T-cell (primary cell): ENCODE data around the gene DLEC1. TPM values are rescaled to one million over a fixed set of nuclear protein-coding genes. Genes with fewer than 3 reads are reported as not detected.
A peak's percentile ranks its signal among the peaks of the same experiment; 100 is the strongest.

Experiments used
- ATAC-seq, 4 experiments: fragments of 200-7000 bp in 3 of 4; fragments of 150-1000 bp in 1 of 4; cut with Tn5 transposase; replicated peaks in 1 of 4; 1 replicate in 3 of 4; 2 replicates in 1 of 4; pipeline ENCODE4 v1.10.0; 2021; ENCODE audit warnings: moderate library complexity in 3 of 4, mild to moderate bottlenecking in 2 of 4, moderate number of reproducible peaks in 1 of 4
- CTCF ChIA-PET, 2 donors: fragments of 300-600 bp; sonication (Branson Sonifier 250); formaldehyde crosslinking; loops; one replicate each; lab custom pipeline; 2022; ENCODE audit warnings: antibody characterized with exemption in 2 of 2; lab: Charles Lee
- POLR2A ChIA-PET, 2 donors: fragments of 300-600 bp; sonication (Branson Sonifier 250); formaldehyde crosslinking; loops; one replicate each; lab custom pipeline; 2022; ENCODE audit warnings: antibody characterized with exemption in 2 of 2; lab: Charles Lee
- DNase-seq, 35 experiments: peaks; one replicate each; pipeline versions ENCODE4 v3.0.0 to v3.0.0-alpha.2; 2013 to 2023
- H3K27ac ChIP-seq: one replicate; pipeline ENCODE4 v1.5.1; 2013; ENCODE audit warnings: low read length
- H3K27me3 ChIP-seq, 2 experiments: replicated peaks in 1 of 2; 1 replicate in 1 of 2; 2 replicates in 1 of 2; pipeline versions ENCODE4 v1.6.1 to v1.7.0; 2013; ENCODE audit warnings: low read length in 1 of 2, mixed read lengths in 1 of 2; ENCODE audit not compliant: control insufficient read depth in 2 of 2, insufficient read depth in 2 of 2; ENCODE audit errors: extremely low read depth in 1 of 2
- H3K36me3 ChIP-seq, 2 donors: 1 replicate in 1 of 2; 2 replicates in 1 of 2; pipeline versions ENCODE4 v1.6.1 to v1.7.0; 2013; ENCODE audit warnings: low read length in 1 of 2; ENCODE audit not compliant: control insufficient read depth in 2 of 2, insufficient read depth in 1 of 2; ENCODE audit errors: extremely low read depth in 1 of 2
- H3K4me1 ChIP-seq, 2 experiments: 1 replicate in 1 of 2; 2 replicates in 1 of 2; pipeline versions ENCODE4 v1.6.1 to v1.7.0; 2013; ENCODE audit warnings: low read length in 2 of 2, mixed read lengths in 1 of 2; ENCODE audit not compliant: insufficient read depth in 2 of 2, control insufficient read depth in 1 of 2; ENCODE audit errors: extremely low read depth in 1 of 2
- H3K4me3 ChIP-seq, 2 donors: 1 replicate in 1 of 2; 2 replicates in 1 of 2; pipeline versions ENCODE4 v1.5.1 to v1.7.0; 2013; ENCODE audit warnings: mild to moderate bottlenecking in 2 of 2, low read length in 1 of 2, moderate library complexity in 1 of 2; ENCODE audit not compliant: control insufficient read depth in 1 of 2; ENCODE audit errors: extremely low read depth in 1 of 2
- H3K9me3 ChIP-seq: 2 replicates; pipeline ENCODE4 v1.7.0; 2013
- H3K27ac Mint-ChIP-seq, 2 donors: one replicate each; pipeline ENCODE4 v1.8.0; 2020 to 2021; ENCODE audit warnings: mild to moderate bottlenecking in 2 of 2, mixed read lengths in 2 of 2
- H3K27me3 Mint-ChIP-seq, 2 donors: one replicate each; pipeline ENCODE4 v1.8.0; 2021 to 2022; ENCODE audit warnings: mixed read lengths in 2 of 2
- H3K36me3 Mint-ChIP-seq: one replicate; pipeline ENCODE4 v1.8.0; 2021; ENCODE audit warnings: mixed read lengths
- H3K4me1 Mint-ChIP-seq, 3 donors: one replicate each; pipeline ENCODE4 v1.8.0; 2020 to 2022; ENCODE audit warnings: mixed read lengths in 3 of 3, mild to moderate bottlenecking in 1 of 3
- H3K4me3 Mint-ChIP-seq, 3 donors: one replicate each; pipeline ENCODE4 v1.8.0; 2020 to 2022; ENCODE audit warnings: mild to moderate bottlenecking in 3 of 3, mixed read lengths in 3 of 3, moderate library complexity in 3 of 3
- H3K9me3 Mint-ChIP-seq, 3 donors: one replicate each; pipeline ENCODE4 v1.8.0; 2020 to 2022; ENCODE audit warnings: mixed read lengths in 3 of 3
- WGBS: methylation state at CpG from one replicate; pipeline ENCODE4 v1.1.5; 2013; ENCODE audit warnings: missing lambda C conversion rate; ENCODE audit not compliant: insufficient coverage; 5-methylcytosine and 5-hydroxymethylcytosine counted together
- total RNA-seq, 35 experiments: library from RNA in 6 of 35; stranded (reverse) in 6 of 35; fragments of 120-200 nt in 1 of 35; gene quantifications; one replicate each; pipeline versions ENCODE4 v1.2.1 to v1.2.4 and lab custom pipeline; 2013 to 2026

The DLEC1 gene
- total RNA-seq, 5 donors from 2014 or later (not counting 1 experiment from before 2014, with no cell fraction given) = 4.7 to 21.7 (median 17.8) TPM

GRCh38 chr3:38000242-38000916 lies 38.6 kb upstream of the DLEC1 start:
- H3K4me1 ChIP-seq = peaks cover 17 to 56% of the 10 kb centered on the region in 2 experiments
- H3K36me3 Mint-ChIP-seq = peaks cover 29% of the 10 kb centered on the region
- ATAC-seq = no peak
- no peaks in the 10 kb centered on the region for H3K9me3 Mint-ChIP-seq
- H3K4me3 ChIP-seq = no peak overlapping the region
- POLR2A ChIA-PET = no interaction called here
- H3K9me3 ChIP-seq = no peaks in the 10 kb centered on the region
- H3K4me1 Mint-ChIP-seq = peaks cover 52 to 60% (median 52%) of the 10 kb centered on the region in 3 donors
- peak overlapping the region; percentile 7 to 55 for H3K27ac Mint-ChIP-seq
- H3K4me3 Mint-ChIP-seq = peak overlapping the region in 1 of 3 donors; percentile 24
- H3K27me3 ChIP-seq = no peaks in the 10 kb centered on the region
- peaks cover 21 to 47% of the 10 kb centered on the region in 2 donors for H3K36me3 ChIP-seq
- DNase-seq = peak in 1 of 35 experiments; percentile 10
- WGBS = 98% methylated on average over 3 of the region's 6 CpGs
- CTCF ChIA-PET = interaction anchor here in 1 of 2 donors (0.7 kb wide), 1 partner anchor 33 kb away, joined by 3 read pairs; no protein-coding TSS in a partner anchor
- H3K27ac ChIP-seq = no peak overlapping the region
- no peaks in the 10 kb centered on the region for H3K27me3 Mint-ChIP-seq

- H3K4me1 ChIP-seq = peaks cover 11 to 50% of the 10 kb centered on the region in 2 experiments
- ATAC-seq = no peak
- ChIA-PET POLR2A (no interaction called here), CTCF (interaction anchor here (0.6 to 1.3 kb wide), 5 partner anchors 26 to 654 kb away, joined by 3 to 5 read pairs (median 3); no protein-coding TSS in a partner anchor)
- Mint-ChIP-seq H3K4me3 (no peak overlapping the region), H3K4me1 (peaks cover 46 to 54% (median 46%) of the 10 kb centered on the region in 3 donors), H3K27ac (no peak overlapping the region), H3K36me3 (peaks cover 28% of the 10 kb centered on the region), H3K9me3 (no peaks in the 10 kb centered on the region), H3K27me3 (no peaks in the 10 kb centered on the region)
- no peaks in the 10 kb centered on the region for H3K9me3 ChIP-seq
- no peak overlapping the region for H3K4me3 ChIP-seq
- peaks cover 24 to 52% of the 10 kb centered on the region in 2 donors for H3K36me3 ChIP-seq
- no peak overlapping the region for H3K27ac ChIP-seq
- DNase-seq = no peak
- no peaks in the 10 kb centered on the region for H3K27me3 ChIP-seq
- 96% methylated on average over 6 of the region's 6 CpGs for whole genome bisulfite sequencing
These were observed 38.0 kb upstream of the DLEC1 start for GRCh38 chr3:38000965-38001455.

DNA sequence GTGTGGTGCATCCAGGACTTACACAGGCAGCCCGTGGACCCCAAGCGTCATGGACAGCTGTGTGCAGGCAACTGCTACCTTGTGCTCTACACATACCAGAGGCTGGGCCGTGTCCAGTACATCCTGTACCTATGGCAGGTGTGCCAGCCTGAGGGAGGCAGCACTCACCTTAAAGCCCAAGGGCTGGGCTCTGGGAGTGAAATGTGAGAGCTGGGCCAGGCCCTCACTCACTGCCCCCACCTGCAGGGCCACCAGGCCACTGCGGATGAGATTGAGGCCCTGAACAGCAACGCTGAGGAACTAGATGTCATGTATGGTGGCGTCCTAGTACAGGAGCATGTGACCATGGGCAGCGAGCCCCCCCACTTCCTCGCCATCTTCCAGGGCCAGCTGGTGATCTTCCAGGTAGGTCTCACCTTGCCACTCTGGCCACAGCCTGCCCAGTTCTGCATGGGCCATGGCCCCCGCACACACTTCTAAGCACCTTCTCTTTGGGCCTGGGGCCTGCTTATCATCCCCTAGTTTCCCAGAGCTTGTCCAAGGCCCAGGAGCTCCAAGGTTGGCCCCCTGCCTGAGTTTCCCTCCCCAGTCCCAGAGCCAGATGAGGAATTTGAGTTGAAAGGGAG lies 37.4 kb upstream of the DLEC1 start:
- H3K4me3 ChIP-seq = no peak overlapping the region
- H3K27me3 Mint-ChIP-seq = no peaks in the 10 kb centered on the region
- H3K4me1 ChIP-seq = peaks cover 5 to 45% of the 10 kb centered on the region in 2 experiments
- H3K27ac Mint-ChIP-seq = no peak overlapping the region
- peaks cover 23% of the 10 kb centered on the region for H3K36me3 Mint-ChIP-seq
- H3K4me1 Mint-ChIP-seq = peaks cover 40 to 48% (median 40%) of the 10 kb centered on the region in 3 donors
- no peak overlapping the region for H3K4me3 Mint-ChIP-seq
- POLR2A ChIA-PET = no interaction called here
- H3K27ac ChIP-seq = no peak overlapping the region
- DNase-seq (peak in 2 of 35 experiments; percentile 1 to 2), ATAC-seq (no peak)
- no peaks in the 10 kb centered on the region for H3K27me3 ChIP-seq
- WGBS = 100% methylated on average over 3 of the region's 9 CpGs
- peaks cover 24 to 54% of the 10 kb centered on the region in 2 donors for H3K36me3 ChIP-seq
- CTCF ChIA-PET = interaction anchor here (0.6 to 1.3 kb wide), 7 partner anchors 10 to 654 kb away, joined by 3 to 6 read pairs (median 3); no protein-coding TSS in a partner anchor
- H3K9me3 ChIP-seq = no peaks in the 10 kb centered on the region
- no peaks in the 10 kb centered on the region for H3K9me3 Mint-ChIP-seq

DNA sequence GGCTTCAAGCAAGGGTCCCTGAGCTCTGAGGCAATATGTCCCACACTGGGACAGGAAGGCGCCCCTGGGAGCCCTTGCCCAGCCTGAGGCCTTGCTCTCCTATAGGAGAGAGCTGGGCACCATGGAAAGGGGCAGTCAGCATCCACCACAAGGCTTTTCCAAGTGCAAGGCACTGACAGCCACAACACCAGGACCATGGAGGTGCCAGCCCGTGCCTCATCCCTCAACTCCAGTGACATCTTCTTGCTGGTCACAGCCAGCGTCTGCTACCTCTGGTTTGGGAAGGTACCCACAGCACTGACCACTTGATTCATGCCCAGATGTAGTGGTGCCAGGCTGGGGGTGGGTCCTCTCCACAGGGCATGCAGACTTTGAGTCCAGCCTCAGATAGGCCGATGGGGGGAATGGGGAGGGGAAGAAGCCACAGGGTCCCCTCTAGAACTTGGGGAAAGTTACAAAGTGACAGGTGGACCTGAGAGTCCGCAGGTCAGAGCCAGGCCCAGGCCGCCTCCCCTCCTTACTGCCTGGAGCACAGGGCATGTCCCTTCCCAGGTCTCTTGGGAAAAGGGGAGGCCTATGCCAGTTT lies 36.6 kb upstream of the DLEC1 start:
- ChIA-PET CTCF (interaction anchor here (0.6 to 1.3 kb wide), 3 partner anchors 9 to 28 kb away, joined by 3 to 6 read pairs (median 5); no protein-coding TSS in a partner anchor), POLR2A (no interaction called here)
- Histone ChIP-seq H3K27me3 (no peaks in the 10 kb centered on the region), H3K4me1 (peaks cover 5 to 38% of the 10 kb centered on the region in 2 experiments), H3K4me3 (no peak overlapping the region), H3K9me3 (no peaks in the 10 kb centered on the region), H3K27ac (no peak overlapping the region), H3K36me3 (peaks cover 24 to 58% of the 10 kb centered on the region in 2 donors)
- DNase-seq (peak in 1 of 35 experiments; percentile 1), ATAC-seq (no peak)
- H3K4me1 Mint-ChIP-seq = peaks cover 33 to 40% (median 34%) of the 10 kb centered on the region in 3 donors
- H3K4me3 Mint-ChIP-seq = no peak overlapping the region
- H3K27me3 Mint-ChIP-seq = no peaks in the 10 kb centered on the region
- H3K9me3 Mint-ChIP-seq = no peaks in the 10 kb centered on the region
- no peak overlapping the region for H3K27ac Mint-ChIP-seq
- 92% methylated on average over 2 of the region's 6 CpGs for WGBS
- H3K36me3 Mint-ChIP-seq = peaks cover 18% of the 10 kb centered on the region

GRCh38 chr3:38002940-38003339 lies 36.1 kb upstream of the DLEC1 start:
- no peak overlapping the region for H3K4me3 ChIP-seq
- peaks cover 32 to 37% (median 33%) of the 10 kb centered on the region in 3 donors for H3K4me1 Mint-ChIP-seq
- H3K4me1 ChIP-seq = peaks cover 5 to 32% of the 10 kb centered on the region in 2 experiments
- H3K27ac Mint-ChIP-seq = peak overlapping the region; percentile 48 to 77
- H3K36me3 ChIP-seq = peaks cover 22 to 64% of the 10 kb centered on the region in 2 donors
- DNase-seq (no peak), ATAC-seq (no peak)
- 100% methylated on average over 2 of the region's 9 CpGs for whole genome bisulfite sequencing
- H3K36me3 Mint-ChIP-seq = peaks cover 18% of the 10 kb centered on the region
- ChIA-PET CTCF (interaction anchor here in 1 of 2 donors (1.6 kb wide), 1 partner anchor 30 kb away, joined by 14 read pairs; no protein-coding TSS in a partner anchor), POLR2A (no interaction called here)
- no peaks in the 10 kb centered on the region for H3K9me3 Mint-ChIP-seq
- no peak overlapping the region for H3K27ac ChIP-seq
- H3K4me3 Mint-ChIP-seq = no peak overlapping the region
- H3K27me3 Mint-ChIP-seq = no peaks in the 10 kb centered on the region
- H3K9me3 ChIP-seq = no peaks in the 10 kb centered on the region
- no peaks in the 10 kb centered on the region for H3K27me3 ChIP-seq

DNA sequence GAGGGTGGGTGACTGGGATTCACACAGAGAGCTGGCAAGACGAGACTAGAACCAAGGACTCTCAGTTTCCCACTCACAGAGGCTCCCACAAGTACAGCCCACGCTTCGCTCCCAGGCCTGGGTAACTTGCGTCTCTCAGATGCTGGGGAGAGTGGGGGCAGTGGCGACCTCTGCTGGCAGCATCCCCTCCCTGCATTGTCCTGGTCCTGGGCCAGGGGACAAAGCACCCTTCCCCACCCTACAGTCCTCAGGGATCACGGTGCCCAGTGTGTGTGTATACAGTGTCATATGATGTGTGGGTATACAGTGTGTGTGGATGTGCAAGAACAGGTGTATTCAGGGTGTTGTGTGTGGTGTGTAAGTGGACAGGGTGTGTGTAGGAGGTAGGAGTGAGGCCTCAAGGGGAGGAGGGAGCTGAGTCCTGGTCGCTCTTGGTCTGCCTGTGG lies 35.6 kb upstream of the DLEC1 start:
- ATAC-seq (peak; percentile 40 to 54 (median 43)), DNase-seq (peak in 30 of 35 experiments; percentile 14 to 74 (median 53))
- no peak overlapping the region for H3K4me3 ChIP-seq
- peaks cover 1 to 28% of the 10 kb centered on the region in 2 experiments for H3K4me1 ChIP-seq
- H3K9me3 ChIP-seq = no peaks in the 10 kb centered on the region
- H3K36me3 ChIP-seq = peaks cover 21 to 68% of the 10 kb centered on the region in 2 donors
- Mint-ChIP-seq H3K27me3 (no peaks in the 10 kb centered on the region), H3K27ac (peak overlapping the region; percentile 48 to 77), H3K4me3 (no peak overlapping the region), H3K4me1 (peaks cover 28 to 32% (median 28%) of the 10 kb centered on the region in 3 donors), H3K9me3 (no peaks in the 10 kb centered on the region), H3K36me3 (peaks cover 18% of the 10 kb centered on the region)
- ChIA-PET CTCF (interaction anchor here (0.6 to 1.6 kb wide), 8 partner anchors 10 to 186 kb away, joined by 3 to 14 read pairs (median 4); no protein-coding TSS in a partner anchor), POLR2A (no interaction called here)
- H3K27ac ChIP-seq = no peak overlapping the region
- H3K27me3 ChIP-seq = no peaks in the 10 kb centered on the region
- WGBS = no CpG with 5 or more reads among the region's 7 CpGs
